IMR-90 (cell line): Measurements from ENCODE around the gene SLC35D3. TPM values are rescaled to one million over a fixed set of nuclear protein-coding genes. Genes with fewer than 3 reads are reported as not detected.

Source experiments
- ATAC-seq: fragments of 200-7000 bp; cut with Tn5 transposase; 2 replicates; pipeline ENCODE4 v1.9.1; 2020; ENCODE audit warnings: low read depth, mild to moderate bottlenecking, moderate library complexity
- BruUV-seq: library from RNA; stranded (reverse); fragments of 400-500 nt; replicated peaks from 2 replicates; lab custom pipeline; 2021; lab: Mats Ljungman, UMichigan
- CTCF ChIA-PET: fragments of 300-600 bp; formaldehyde crosslinking; extraction: SDS; loops from one replicate; lab custom pipeline; 2021; ENCODE audit warnings: antibody characterized with exemption; lab: Yijun Ruan, JAX
- POLR2A ChIA-PET: fragments of 300-600 bp; sonication (Branson Sonifier 250); formaldehyde crosslinking; loops from one replicate; lab custom pipeline; 2022; ENCODE audit warnings: antibody characterized with exemption; ENCODE audit not compliant: unreplicated experiment; lab: Charles Lee
- DNase-seq: peaks from one replicate; pipeline ENCODE4 v3.0.0; 2013
- H2AFZ ChIP-seq: replicated peaks from 2 replicates; pipeline ENCODE3; 2013; ENCODE audit warnings: low read length, mild to moderate bottlenecking; ENCODE audit not compliant: poor library complexity
- H2AK5ac ChIP-seq: 2 replicates; pipeline ENCODE4 v1.6.1; 2013; ENCODE audit warnings: low read depth, low read length, inconsistent platforms
- H2AK9ac ChIP-seq: replicated peaks from 2 replicates; pipeline ENCODE3; 2013; ENCODE audit warnings: mild to moderate bottlenecking, low read depth, low read length, moderate library complexity; ENCODE audit not compliant: poor library complexity
- H2BK120ac ChIP-seq: 2 replicates; pipeline ENCODE4 v1.6.1; 2013; ENCODE audit warnings: low read depth, low read length, inconsistent platforms
- H2BK15ac ChIP-seq: 3 replicates; pipeline ENCODE4 v1.6.1; 2013; ENCODE audit warnings: low read depth, low read length, inconsistent platforms
- H2BK20ac ChIP-seq: 2 replicates; pipeline ENCODE4 v1.6.1; 2013; ENCODE audit warnings: low read depth, mild to moderate bottlenecking, inconsistent platforms, low read length, moderate library complexity
- H2BK5ac ChIP-seq: 2 replicates; pipeline ENCODE4 v1.6.1; 2013; ENCODE audit warnings: mild to moderate bottlenecking, low read depth, low read length, inconsistent platforms; ENCODE audit not compliant: poor library complexity, severe bottlenecking
- H3K14ac ChIP-seq: replicated peaks from 2 replicates; pipeline ENCODE4 v1.6.1; 2013; ENCODE audit warnings: low read depth, low read length, inconsistent platforms
- H3K18ac ChIP-seq: 2 replicates; pipeline ENCODE4 v1.6.1; 2013; ENCODE audit warnings: low read depth, low read length, control low read depth
- H3K23ac ChIP-seq: 2 replicates; pipeline ENCODE4 v1.6.1; 2013; ENCODE audit warnings: low read depth, low read length, inconsistent platforms
- H3K27ac ChIP-seq: 2 replicates; pipeline ENCODE4 v1.5.1; 2013; ENCODE audit warnings: mild to moderate bottlenecking, control low read depth, low read length; ENCODE audit not compliant: insufficient read depth
- H3K27me3 ChIP-seq: 2 replicates; pipeline ENCODE4 v1.6.1; 2013; ENCODE audit warnings: low read length; ENCODE audit not compliant: control insufficient read depth, insufficient read depth
- H3K36me3 ChIP-seq: 2 replicates; pipeline ENCODE4 v1.6.1; 2013; ENCODE audit warnings: low read length, mixed read lengths; ENCODE audit not compliant: control insufficient read depth, insufficient read depth
- H3K4ac ChIP-seq: 2 replicates; pipeline ENCODE4 v1.6.1; 2013; ENCODE audit warnings: low read depth, low read length, inconsistent platforms
- H3K4me1 ChIP-seq: 2 replicates; pipeline ENCODE4 v1.6.1; 2013; ENCODE audit warnings: low read length, mixed read lengths; ENCODE audit not compliant: control insufficient read depth, insufficient read depth
- H3K4me2 ChIP-seq: 2 replicates; pipeline ENCODE4 v1.6.1; 2013; ENCODE audit warnings: low read depth, mild to moderate bottlenecking, control low read depth, low read length, moderate library complexity
- H3K4me3 ChIP-seq: 2 replicates; pipeline ENCODE4 v1.5.1; 2013; ENCODE audit warnings: low read depth, mild to moderate bottlenecking, control low read depth, low read length, moderate library complexity; ENCODE audit not compliant: insufficient read depth
- H3K56ac ChIP-seq: 2 replicates; pipeline ENCODE4 v1.6.1; 2013; ENCODE audit warnings: low read length, inconsistent platforms; ENCODE audit not compliant: insufficient read depth; ENCODE audit errors: extremely low read depth
- H3K79me1 ChIP-seq, 2 experiments: 2 replicates each; pipeline ENCODE4 v1.6.1; 2013; ENCODE audit warnings: low read length in 2 of 2, inconsistent platforms in 1 of 2, low read depth in 1 of 2
- H3K9ac ChIP-seq: 2 replicates; pipeline ENCODE4 v1.6.1; 2013; ENCODE audit warnings: low read depth, low read length, control low read depth
- H3K9me1 ChIP-seq: 2 replicates; pipeline ENCODE4 v1.6.1; 2013; ENCODE audit warnings: low read length, inconsistent platforms; ENCODE audit not compliant: insufficient read depth
- H3K9me3 ChIP-seq: 2 replicates; pipeline ENCODE4 v1.6.1; 2013; ENCODE audit warnings: low read length; ENCODE audit not compliant: control insufficient read depth, insufficient read depth
- H4K20me1 ChIP-seq: 2 replicates; pipeline ENCODE4 v1.6.1; 2013; ENCODE audit warnings: low read length, inconsistent platforms; ENCODE audit not compliant: insufficient read depth
- H4K5ac ChIP-seq: 2 replicates; pipeline ENCODE4 v1.6.1; 2013; ENCODE audit warnings: mild to moderate bottlenecking, low read depth, low read length, control low read depth
- H4K8ac ChIP-seq, 2 experiments: 2 replicates each; pipeline ENCODE4 v1.6.1; 2013; ENCODE audit warnings: low read depth in 2 of 2, low read length in 2 of 2, control low read depth in 1 of 2, inconsistent platforms in 1 of 2
- H4K91ac ChIP-seq: 2 replicates; pipeline ENCODE4 v1.6.1; 2013; ENCODE audit warnings: low read depth, low read length, inconsistent platforms; ENCODE audit not compliant: insufficient read depth
- CEBPB ChIP-seq: IDR thresholded peaks from 2 replicates; pipeline ENCODE4 v1.6.1; 2012; ENCODE audit warnings: low read depth, low read length, improper control_type of control experiment
- RAD21 ChIP-seq: IDR thresholded peaks from 2 replicates; pipeline ENCODE4 v1.6.1; 2012; ENCODE audit warnings: low read length, improper control_type of control experiment
- WGBS, 2 experiments: methylation state at CpG; one replicate each; pipeline versions ENCODE4 v1.1.5 to v1.1.7; 2013; ENCODE audit warnings: missing lambda C conversion rate in 2 of 2; ENCODE audit not compliant: insufficient read length in 1 of 2; ENCODE audit errors: extremely low coverage in 2 of 2; 5-methylcytosine and 5-hydroxymethylcytosine counted together
- dilution Hi-C: fragments of 300-500 bp; cut with HindIII; formaldehyde crosslinking; loops from one replicate; pipeline ENCODE4 v1.14.3; 2018; ENCODE audit warnings: low sequenced_read_pairs; ENCODE audit not compliant: unreplicated experiment
- in situ Hi-C: fragments of 300-500 bp; cut with MboI; formaldehyde crosslinking; loops from 3 replicates; pipeline ENCODE4 v1.14.3; 2019; ENCODE audit warnings: low sequenced_read_pairs, inconsistent platforms, mixed read lengths
- intact Hi-C: fragments of 100-400 bp; cut with micrococcal nuclease; formaldehyde crosslinking; loops from 2 replicates; pipeline ENCODE4 v1.10.0; 2022
- polyA plus RNA-seq, 3 experiments: library from polyadenylated mRNA; depleted of rRNA; stranded (reverse); fragments of >200 nt; gene quantifications; 2 replicates each; pipeline ENCODE4 v1.2.3, GENCODE V29; 2012; ENCODE audit warnings: low replicate concordance in 1 of 3
- total RNA-seq: library from RNA; depleted of rRNA; stranded (reverse); fragments of >200 nt; gene quantifications from 2 replicates; pipeline ENCODE4 v1.2.3, GENCODE V29; 2012
- TF ChIP-seq, protein P1 (sequence below): conservative IDR thresholded peaks from 2 replicates; pipeline ENCODE4 v1.5.1; 2012; ENCODE audit warnings: mild to moderate bottlenecking, low read depth, low read length, improper control_type of control experiment

SLC35D3 gene
- total and polyA plus RNA-seq, 2 of the 4 experiments (the other 2 are of a cell fraction): not detected

DNA sequence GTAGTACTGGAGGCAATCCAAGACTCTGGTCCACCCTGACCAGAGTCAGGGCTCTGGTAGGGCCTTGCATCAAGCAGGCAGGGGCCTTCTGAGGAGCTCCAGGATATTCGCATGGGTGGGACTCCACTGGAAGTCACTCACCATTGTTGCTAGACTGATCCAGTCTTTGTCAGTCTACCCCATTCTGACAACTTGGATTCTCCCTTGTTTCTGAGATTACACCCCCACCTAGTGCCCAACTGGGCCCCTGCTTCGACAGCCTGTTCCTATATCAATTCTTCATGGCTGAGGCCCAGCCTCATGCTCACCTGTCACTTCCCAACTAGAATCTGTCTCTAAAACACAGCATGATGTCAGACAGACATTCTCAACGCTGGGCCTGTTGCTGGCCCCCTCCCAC lies 5.2 kb downstream of the SLC35D3 start:
- no peak overlapping the region for H3K4me2 ChIP-seq
- H2BK120ac ChIP-seq: no peak overlapping the region
- intact Hi-C loops: no loop called here
- dilution Hi-C loops: no loop called here
- no peak overlapping the region for H2AK9ac ChIP-seq
- H3K9ac ChIP-seq: no peak overlapping the region
- no TSS peak for BruUV-seq
- no peak overlapping the region for H4K8ac ChIP-seq
- H3K18ac ChIP-seq: no peak overlapping the region
- H4K91ac ChIP-seq: no peak overlapping the region
- no peaks in the 10 kb centered on the region for H3K36me3 ChIP-seq
- ChIA-PET CTCF (no interaction called here), POLR2A (no interaction called here)
- no peaks in the 10 kb centered on the region for H4K20me1 ChIP-seq
- H3K4ac ChIP-seq: no peak overlapping the region
- no peak overlapping the region for H2AK5ac ChIP-seq
- no peak overlapping the region for H2BK20ac ChIP-seq
- H3K27me3 ChIP-seq: peaks cover 24% of the 10 kb centered on the region
- no peak overlapping the region for H3K56ac ChIP-seq
- peak; percentile 10 for DNase-seq
- H3K4me1 ChIP-seq: no peaks in the 10 kb centered on the region
- no peak overlapping the region for H3K27ac ChIP-seq
- no peak overlapping the region for H3K4me3 ChIP-seq
- no peak for ATAC-seq
- in situ Hi-C loops: no loop called here
- H2BK15ac ChIP-seq: no peak overlapping the region
- no peak overlapping the region for H3K23ac ChIP-seq
- H2BK5ac ChIP-seq: no peak overlapping the region
- no peaks in the 10 kb centered on the region for H3K79me1 ChIP-seq
- no peaks in the 10 kb centered on the region for H3K9me1 ChIP-seq
- TF ChIP-seq CEBPB: no peak
- TF ChIP-seq, protein P1, sequence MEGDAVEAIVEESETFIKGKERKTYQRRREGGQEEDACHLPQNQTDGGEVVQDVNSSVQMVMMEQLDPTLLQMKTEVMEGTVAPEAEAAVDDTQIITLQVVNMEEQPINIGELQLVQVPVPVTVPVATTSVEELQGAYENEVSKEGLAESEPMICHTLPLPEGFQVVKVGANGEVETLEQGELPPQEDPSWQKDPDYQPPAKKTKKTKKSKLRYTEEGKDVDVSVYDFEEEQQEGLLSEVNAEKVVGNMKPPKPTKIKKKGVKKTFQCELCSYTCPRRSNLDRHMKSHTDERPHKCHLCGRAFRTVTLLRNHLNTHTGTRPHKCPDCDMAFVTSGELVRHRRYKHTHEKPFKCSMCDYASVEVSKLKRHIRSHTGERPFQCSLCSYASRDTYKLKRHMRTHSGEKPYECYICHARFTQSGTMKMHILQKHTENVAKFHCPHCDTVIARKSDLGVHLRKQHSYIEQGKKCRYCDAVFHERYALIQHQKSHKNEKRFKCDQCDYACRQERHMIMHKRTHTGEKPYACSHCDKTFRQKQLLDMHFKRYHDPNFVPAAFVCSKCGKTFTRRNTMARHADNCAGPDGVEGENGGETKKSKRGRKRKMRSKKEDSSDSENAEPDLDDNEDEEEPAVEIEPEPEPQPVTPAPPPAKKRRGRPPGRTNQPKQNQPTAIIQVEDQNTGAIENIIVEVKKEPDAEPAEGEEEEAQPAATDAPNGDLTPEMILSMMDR: peak; percentile 38
- TF ChIP-seq RAD21: peak; percentile 39
- H2AFZ ChIP-seq: no peak overlapping the region
- H3K9me3 ChIP-seq: no peaks in the 10 kb centered on the region
- H3K14ac ChIP-seq: no peak overlapping the region
- 20% methylated on average over 1 of the region's 3 CpGs; no CpG with 5 or more reads in 1 of the 2 experiments for WGBS, 2 experiments
- no peak overlapping the region for H4K5ac ChIP-seq
